DND-41 (cell line): ENCODE data around the gene UBE2J1.

Experiments used
- ATAC-seq: fragments of 200-7000 bp; cut with Tn5 transposase; 3 replicates; pipeline ENCODE4 v1.9.1; 2021; ENCODE audit warnings: low read depth; ENCODE audit not compliant: insufficient read depth
- DNase-seq: peaks from one replicate; pipeline ENCODE4 v3.0.0-alpha.2; 2020
- H2AFZ ChIP-seq: 2 replicates; pipeline ENCODE4 v1.6.0; 2012; ENCODE audit warnings: low read depth, low read length
- H3K27ac ChIP-seq: 2 replicates; pipeline ENCODE4 v1.5.1; 2012; ENCODE audit warnings: low read length, inconsistent platforms
- H3K27me3 ChIP-seq: fragments of 200-600 bp; sonication (generic); 2 replicates; pipeline ENCODE4 v1.6.0; 2012; ENCODE audit warnings: low read length, mild to moderate bottlenecking, inconsistent platforms; ENCODE audit not compliant: insufficient read depth, poor library complexity
- H3K36me3 ChIP-seq: 2 replicates; pipeline ENCODE4 v1.5.1; 2012; ENCODE audit warnings: low read length, inconsistent platforms; ENCODE audit not compliant: insufficient read depth
- H3K4me1 ChIP-seq: 2 replicates; pipeline ENCODE4 v1.5.1; 2012; ENCODE audit warnings: mild to moderate bottlenecking, low read length; ENCODE audit not compliant: insufficient read depth
- H3K4me2 ChIP-seq: 2 replicates; pipeline ENCODE4 v1.6.0; 2012; ENCODE audit warnings: mild to moderate bottlenecking, moderate library complexity, low read length, inconsistent platforms; ENCODE audit not compliant: insufficient read depth
- H3K4me3 ChIP-seq, 2 experiments: fragments of 200-600 bp in 1 of 2; shearing (Covaris generic) in 1 of 2; 2 replicates each; pipeline ENCODE4 v1.5.1; 2012 to 2016; ENCODE audit warnings: inconsistent platforms in 2 of 2, low read length in 2 of 2, mild to moderate bottlenecking in 2 of 2, low read depth in 1 of 2, moderate library complexity in 1 of 2
- H3K79me2 ChIP-seq: 2 replicates; pipeline ENCODE4 v1.6.0; 2012; ENCODE audit warnings: low read length, inconsistent platforms; ENCODE audit not compliant: insufficient read depth
- H3K9ac ChIP-seq: 2 replicates; pipeline ENCODE4 v1.6.0; 2012; ENCODE audit warnings: low read depth, mild to moderate bottlenecking, inconsistent platforms, low read length, moderate library complexity
- H3K9me3 ChIP-seq: 2 replicates; pipeline ENCODE4 v1.5.1; 2012; ENCODE audit warnings: low read length, moderate library complexity, mild to moderate bottlenecking, inconsistent platforms; ENCODE audit not compliant: insufficient read depth, severe bottlenecking
- H4K20me1 ChIP-seq: 2 replicates; pipeline ENCODE4 v1.6.0; 2012; ENCODE audit warnings: low read length; ENCODE audit not compliant: insufficient read depth
- CTCF ChIP-seq: IDR thresholded peaks from 2 replicates; pipeline ENCODE4 v1.5.1; 2012; ENCODE audit warnings: borderline replicate concordance, low read length, moderate library complexity, mild to moderate bottlenecking; ENCODE audit not compliant: poor library complexity, severe bottlenecking; ENCODE audit errors: extremely low read depth
- EZH2 ChIP-seq: IDR thresholded peaks from 3 replicates; pipeline ENCODE4 v1.6.1; 2012; ENCODE audit warnings: borderline replicate concordance, low read depth, mild to moderate bottlenecking, moderate library complexity, low read length, inconsistent platforms; ENCODE audit not compliant: severe bottlenecking

The UBE2J1 gene

GRCh38 chr6:89375427-89376267, 23.1 kb upstream of the UBE2J1 start:
- Histone ChIP-seq H3K36me3 (peaks cover 26% of the 10 kb centered on the region), H3K27me3 (no peaks in the 10 kb centered on the region), H3K79me2 (0 out of 2 replicates have a peak, but pooled peaks cover 2% of the 10 kb centered on the region), H2AFZ (no peak overlapping the region), H3K4me2 (no peak overlapping the region), H3K4me3 (no peak overlapping the region), H3K27ac (peak overlapping the region; percentile 74), H3K4me1 (peaks cover 43% of the 10 kb centered on the region), H4K20me1 (0 out of 2 replicates have a peak, but pooled peaks cover 2% of the 10 kb centered on the region), H3K9me3 (no peaks in the 10 kb centered on the region), H3K9ac (no peak overlapping the region)
- DNase-seq (peak; percentile 85), ATAC-seq (peak; percentile 91)
- no peak for TF ChIP-seq EZH2
- TF ChIP-seq CTCF, result peak; percentile 78

GRCh38 chr6:89372506-89372901, 20.0 kb upstream of the UBE2J1 start:
- H2AFZ ChIP-seq, result no peak overlapping the region
- H3K27ac ChIP-seq, result peak overlapping the region; percentile 80
- peak; percentile 49 for ATAC-seq

GRCh38 chr6:89371849-89372505, 19.5 kb upstream of the UBE2J1 start:
- Histone ChIP-seq H3K27me3 (no peaks in the 10 kb centered on the region), H3K4me1 (peaks cover 43% of the 10 kb centered on the region), H3K27ac (peak overlapping the region; percentile 80), H3K9me3 (no peaks in the 10 kb centered on the region), H3K79me2 (no peaks in the 10 kb centered on the region), H4K20me1 (0 out of 2 replicates have a peak, but pooled peaks cover 2% of the 10 kb centered on the region), H2AFZ (no peak overlapping the region), H3K36me3 (peaks cover 30% of the 10 kb centered on the region), H3K4me2 (peak overlapping the region; percentile 33), H3K4me3 (no peak overlapping the region), H3K9ac (peak overlapping the region; percentile 33)
- TF ChIP-seq EZH2 (no peak), CTCF (peak; percentile 98)
- DNase-seq (peak; percentile 84), ATAC-seq (peak; percentile 79)

More at GRCh38 chr6:89372506-89372901, 20.0 kb upstream of the UBE2J1 start:
- TF ChIP-seq CTCF, result no peak
- no peak for TF ChIP-seq EZH2
- Histone ChIP-seq H3K4me3 (no peak overlapping the region), H3K9me3 (no peaks in the 10 kb centered on the region), H3K27me3 (no peaks in the 10 kb centered on the region), H3K79me2 (no peaks in the 10 kb centered on the region), H3K9ac (peak overlapping the region; percentile 33), H3K4me1 (peaks cover 43% of the 10 kb centered on the region), H3K36me3 (peaks cover 30% of the 10 kb centered on the region), H4K20me1 (0 out of 2 replicates have a peak, but pooled peaks cover 2% of the 10 kb centered on the region), H3K4me2 (peak overlapping the region; percentile 33)
- peak; percentile 61 for DNase-seq
